ENCODE results near the gene TOMM20. TPM values are rescaled to one million over a fixed set of nuclear protein-coding genes. Genes with fewer than 3 reads are reported as not detected.

Gene TOMM20
- total and polyA plus RNA-seq, 9 of the 15 experiments (the other 6 are each of a cell fraction or from before 2014, with no cell fraction given), result 70.6 to 334 (median 159) TPM

- TF ChIP-seq ZNF407 (IDR thresholded peaks at IDR 0.05; ENCODE audit: low read depth), result no peak
- TF ChIP-seq ZBTB40 (IDR thresholded peaks at IDR 0.05), result peak; percentile 90
- TF ChIP-seq ZBTB40 (CRISPR knock-in tag; IDR thresholded peaks at IDR 0.05), result no peak
- TF ChIP-seq ETV5 (CRISPR knock-in tag; IDR thresholded peaks at IDR 0.05; ENCODE audit: low read depth), result peak; percentile 94
These were observed at the start of gene TOMM20 (continued) for GRCh38 chr1:235128456-235129328.
